Activated effector memory CD4-positive, alpha-beta T cell treated with anti-CD3 and anti-CD28 coated beads, Interleukin-2, amount 50 U/mL, for 16 hours (primary cell): ENCODE measurements around the gene JCAD.

ENCODE experiments used
- DNase-seq: peaks from one replicate; pipeline ENCODE4 v3.0.0-alpha.2; 2020

The JCAD gene

GRCh38 chr10:30072068-30072467 lies 12.7 kb upstream of the JCAD start:
- no peak for DNase-seq

- DNase-seq, result no peak
Measured at GRCh38 chr10:30070001-30070685, 10.8 kb upstream of the JCAD start.

- no peak for DNase-seq
Measured at GRCh38 chr10:30068492-30069223, 9.3 kb upstream of the JCAD start.

- DNase-seq, result no peak
Measured at GRCh38 chr10:30063099-30063498, 3.7 kb upstream of the JCAD start.

- DNase-seq, result no peak
Measured at GRCh38 chr10:30062582-30062981, 3.2 kb upstream of the JCAD start.

- no peak for DNase-seq
Measured at GRCh38 chr10:30062090-30062489, 2.7 kb upstream of the JCAD start.

GRCh38 chr10:30058570-30059132 lies 735 bp downstream of the JCAD start:
- no peak for DNase-seq

- DNase-seq, result no peak
Measured at GRCh38 chr10:30057894-30058556, 1.4 kb downstream of the JCAD start.

GRCh38 chr10:30057421-30057841 lies 2.0 kb downstream of the JCAD start:
- DNase-seq, result no peak

GRCh38 chr10:30056767-30057355 lies 2.5 kb downstream of the JCAD start:
- no peak for DNase-seq

- DNase-seq, result no peak
Measured at GRCh38 chr10:30056281-30056680, 3.1 kb downstream of the JCAD start.

GRCh38 chr10:30055226-30055662 lies 4.1 kb downstream of the JCAD start:
- no peak for DNase-seq

GRCh38 chr10:30052062-30052461 lies 7.3 kb downstream of the JCAD start:
- DNase-seq, result no peak

GRCh38 chr10:30051220-30051619 lies 8.2 kb downstream of the JCAD start:
- no peak for DNase-seq

- DNase-seq, result no peak
Measured at GRCh38 chr10:30050411-30050810, 9.0 kb downstream of the JCAD start.

GRCh38 chr10:30048768-30049517 lies 10.4 kb downstream of the JCAD start:
- DNase-seq, result no peak

GRCh38 chr10:30047924-30048531 lies 11.4 kb downstream of the JCAD start:
- no peak for DNase-seq

GRCh38 chr10:30047430-30047829 lies 12.0 kb downstream of the JCAD start:
- DNase-seq, result no peak

GRCh38 chr10:30046476-30046875 lies 12.9 kb downstream of the JCAD start:
- no peak for DNase-seq

- DNase-seq, result no peak
Measured at GRCh38 chr10:30045961-30046360, 13.4 kb downstream of the JCAD start.

- DNase-seq, result no peak
Measured at GRCh38 chr10:30043476-30044270, 15.7 kb downstream of the JCAD start.
